ENCODE data around the gene MUC4. TPM values are rescaled to one million over a fixed set of nuclear protein-coding genes. Genes with fewer than 3 reads are reported as not detected.

Gene MUC4
- total and polyA plus RNA-seq, 9 of the 15 experiments (the other 6 are each of a cell fraction or from before 2014, with no cell fraction given), result under 0.01 to 0.21 (median 0.10) TPM; not detected in 4

GRCh38 chr3:195709676-195710085 is 102.0 kb downstream of the MUC4 start (continued):
- TF ChIP-seq ETS1 (conservative IDR thresholded peaks at IDR 0.05; ENCODE audit: control insufficient read depth, low read depth, low read length) (no peak), IRF9 (tag; IDR thresholded peaks at IDR 0.05) (peak; percentile 42; the same call in 1 of the 2 replicates), ADNP (tag; IDR thresholded peaks at IDR 0.05) (no peak), NCOA2 (IDR thresholded peaks at IDR 0.05; ENCODE audit: partially characterized antibody in 2 of 2) (no peak), DIDO1 (tag; IDR thresholded peaks at IDR 0.05; ENCODE audit: low read depth) (peak; percentile 61; the same call in 1 of the 2 replicates), CREB1 (IDR thresholded peaks at IDR 0.05) (no peak), CREB1 (CRISPR knock-in tag; IDR thresholded peaks at IDR 0.05) (0 out of 2 replicates have a peak, but pooled peaks have one; percentile 19), STAT5A (IDR thresholded peaks at IDR 0.05; ENCODE audit: borderline replicate concordance, low read length) (no peak), ZNF280B (CRISPR knock-in tag; IDR thresholded peaks at IDR 0.05) (no peak), ZBTB49 (CRISPR knock-in tag; IDR thresholded peaks at IDR 0.05; ENCODE audit: borderline replicate concordance) (no peak), E2F5 (CRISPR knock-in tag; IDR thresholded peaks at IDR 0.05) (0 out of 2 replicates have a peak, but pooled peaks have one; percentile 14), RB1 (IDR thresholded peaks at IDR 0.05; ENCODE audit: low read depth) (no peak), CBFA2T3 (IDR thresholded peaks at IDR 0.05) (peak; percentile 49; the same call in 1 of the 2 replicates), CTBP1 (IDR thresholded peaks at IDR 0.05; ENCODE audit: borderline replicate concordance) (peak; percentile 49; the same call in 1 of the 2 replicates), KLF6 (CRISPR knock-in tag; IDR thresholded peaks at IDR 0.05; ENCODE audit: borderline replicate concordance) (0 out of 2 replicates have a peak, but pooled peaks have one; percentile 24), ZBTB5 (IDR thresholded peaks at IDR 0.05) (no peak), GABPB1 (CRISPR knock-in tag; IDR thresholded peaks at IDR 0.05) (0 out of 2 replicates have a peak, but pooled peaks have one; percentile 50)

Measured in K562 (cell line).